ENCODE data around the gene RGS1. TPM values are rescaled to one million over a fixed set of nuclear protein-coding genes. Genes with fewer than 3 reads are reported as not detected.

Gene RGS1
- total and polyA plus RNA-seq, 2 of the 4 experiments (the other 2 are of a cell fraction), result not detected

DNA sequence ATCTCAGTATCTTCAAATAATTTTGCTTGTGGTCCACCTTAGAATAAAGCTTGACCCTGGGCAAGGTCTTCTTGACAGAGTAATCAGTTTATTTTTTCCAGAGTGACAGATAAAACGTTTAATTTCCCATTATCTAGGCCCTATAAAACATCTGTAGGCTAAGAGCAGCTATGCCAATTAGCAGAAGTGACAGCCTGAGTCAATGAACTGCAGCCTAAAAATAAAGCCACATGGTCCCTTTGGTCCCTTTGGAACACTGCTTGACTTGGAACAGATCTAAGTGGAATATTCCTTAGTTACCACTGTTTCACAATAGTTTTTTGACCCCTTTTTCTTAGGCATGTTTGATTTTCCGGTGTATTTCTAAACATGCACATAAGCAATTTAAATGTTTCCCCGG, 54.0 kb downstream of the RGS1 start:
- no peak overlapping the region for H4K5ac ChIP-seq (ENCODE audit: low read depth, low read length)
- no TSS peak for BruUV-seq (replicated peaks)
- no peak overlapping the region for H4K8ac ChIP-seq (ENCODE audit: low read depth in 2 of 2, low read length in 2 of 2)
- H2BK15ac ChIP-seq (ENCODE audit: low read depth, low read length), result no peak overlapping the region
- POLR2A ChIA-PET (ENCODE audit: unreplicated experiment), result no interaction called here
- TF ChIP-seq CHD1 (IDR thresholded peaks at IDR 0.05; ENCODE audit: low read depth, low read length) (no peak), RFX5 (IDR thresholded peaks at IDR 0.05; ENCODE audit: low read depth, low read length) (no peak), MAFK (IDR thresholded peaks at IDR 0.05; ENCODE audit: low read depth, low read length) (no peak), RCOR1 (IDR thresholded peaks at IDR 0.05; ENCODE audit: insufficient replicate concordance, low read length) (no peak), SMC3 (IDR thresholded peaks at IDR 0.05; ENCODE audit: low read depth, low read length) (no peak), POLR2A (IDR thresholded peaks at IDR 0.05; ENCODE audit: low read depth, low read length) (no peak), CEBPB (IDR thresholded peaks at IDR 0.05; ENCODE audit: low read depth, low read length) (no peak), CTCF (conservative IDR thresholded peaks at IDR 0.05; ENCODE audit: low read depth, low read length) (no peak), MXI1 (IDR thresholded peaks at IDR 0.05; ENCODE audit: borderline replicate concordance, low read depth, low read length) (no peak), FOS (IDR thresholded peaks at IDR 0.05; ENCODE audit: low read depth, low read length) (no peak), MAZ (IDR thresholded peaks at IDR 0.05; ENCODE audit: borderline replicate concordance, low read depth, low read length) (no peak), RAD21 (IDR thresholded peaks at IDR 0.05; ENCODE audit: low read length) (no peak), BHLHE40 (IDR thresholded peaks at IDR 0.05; ENCODE audit: low read depth, low read length) (no peak), NFE2L2 (IDR thresholded peaks at IDR 0.05; ENCODE audit: low read depth, low read length) (no peak)
- TF ChIP-seq, protein P1, sequence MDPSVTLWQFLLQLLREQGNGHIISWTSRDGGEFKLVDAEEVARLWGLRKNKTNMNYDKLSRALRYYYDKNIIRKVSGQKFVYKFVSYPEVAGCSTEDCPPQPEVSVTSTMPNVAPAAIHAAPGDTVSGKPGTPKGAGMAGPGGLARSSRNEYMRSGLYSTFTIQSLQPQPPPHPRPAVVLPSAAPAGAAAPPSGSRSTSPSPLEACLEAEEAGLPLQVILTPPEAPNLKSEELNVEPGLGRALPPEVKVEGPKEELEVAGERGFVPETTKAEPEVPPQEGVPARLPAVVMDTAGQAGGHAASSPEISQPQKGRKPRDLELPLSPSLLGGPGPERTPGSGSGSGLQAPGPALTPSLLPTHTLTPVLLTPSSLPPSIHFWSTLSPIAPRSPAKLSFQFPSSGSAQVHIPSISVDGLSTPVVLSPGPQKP (IDR thresholded peaks at IDR 0.05; ENCODE audit: borderline replicate concordance, low read depth, low read length), result no peak
- TF ChIP-seq, protein P2, sequence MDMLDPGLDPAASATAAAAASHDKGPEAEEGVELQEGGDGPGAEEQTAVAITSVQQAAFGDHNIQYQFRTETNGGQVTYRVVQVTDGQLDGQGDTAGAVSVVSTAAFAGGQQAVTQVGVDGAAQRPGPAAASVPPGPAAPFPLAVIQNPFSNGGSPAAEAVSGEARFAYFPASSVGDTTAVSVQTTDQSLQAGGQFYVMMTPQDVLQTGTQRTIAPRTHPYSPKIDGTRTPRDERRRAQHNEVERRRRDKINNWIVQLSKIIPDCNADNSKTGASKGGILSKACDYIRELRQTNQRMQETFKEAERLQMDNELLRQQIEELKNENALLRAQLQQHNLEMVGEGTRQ (IDR thresholded peaks at IDR 0.05; ENCODE audit: low read depth, low read length), result no peak
- no peak overlapping the region for H3K4ac ChIP-seq (ENCODE audit: low read depth, low read length)
- H2AFZ ChIP-seq (replicated peaks; ENCODE audit: low read length, poor library complexity), result no peak overlapping the region
- H3K4me2 ChIP-seq (ENCODE audit: low read depth, low read length), result no peak overlapping the region
- H2BK5ac ChIP-seq (ENCODE audit: low read depth, low read length, poor library complexity, severe bottlenecking), result no peak overlapping the region
- no peak overlapping the region for H3K27ac ChIP-seq (ENCODE audit: insufficient read depth, low read length)
- CTCF ChIA-PET, result no interaction called here
- H4K20me1 ChIP-seq (ENCODE audit: insufficient read depth, low read length), result no peaks in the 10 kb centered on the region
- H3K18ac ChIP-seq (ENCODE audit: low read depth, low read length), result no peak overlapping the region
- no peak overlapping the region for H3K56ac ChIP-seq (ENCODE audit: extremely low read depth, insufficient read depth, low read length)
- no CpG with 5 or more reads among the region's 3 CpGs for WGBS, 2 experiments (ENCODE audit: extremely low coverage in 2 of 2, insufficient read length in 1 of 2)
- no peak for DNase-seq
- H2AK9ac ChIP-seq (replicated peaks; ENCODE audit: low read depth, low read length, poor library complexity), result no peak overlapping the region
- dilution Hi-C loops (cut with HindIII; ENCODE audit: low sequenced_read_pairs, unreplicated experiment), result no loop called here
- no peak overlapping the region for H3K4me3 ChIP-seq (ENCODE audit: insufficient read depth, low read depth, low read length)
- no peak overlapping the region for H3K14ac ChIP-seq (replicated peaks; ENCODE audit: low read depth, low read length)
- H2BK120ac ChIP-seq (ENCODE audit: low read depth, low read length), result no peak overlapping the region
- no peaks in the 10 kb centered on the region for H3K27me3 ChIP-seq (ENCODE audit: control insufficient read depth, insufficient read depth, low read length)
- no peak overlapping the region for H4K91ac ChIP-seq (ENCODE audit: insufficient read depth, low read depth, low read length)
- H2AK5ac ChIP-seq (ENCODE audit: low read depth, low read length), result no peak overlapping the region
- no peak overlapping the region for H2BK20ac ChIP-seq (ENCODE audit: low read depth, low read length)
- H3K36me3 ChIP-seq (ENCODE audit: control insufficient read depth, insufficient read depth, low read length), result no peaks in the 10 kb centered on the region
- intact Hi-C loops (cut with micrococcal nuclease), result no loop called here
- H3K9me1 ChIP-seq (ENCODE audit: insufficient read depth, low read length), result peaks cover 3% of the 10 kb centered on the region; the same call in 1 of the 2 replicates
- peaks cover 4% of the 10 kb centered on the region for H3K4me1 ChIP-seq (ENCODE audit: control insufficient read depth, insufficient read depth, low read length)
- in situ Hi-C loops (cut with MboI; ENCODE audit: low sequenced_read_pairs), result no loop called here
- no peaks in the 10 kb centered on the region for H3K9me3 ChIP-seq (ENCODE audit: control insufficient read depth, insufficient read depth, low read length)
- no peak overlapping the region for H3K23ac ChIP-seq (ENCODE audit: low read depth, low read length)
- no peak for ATAC-seq (ENCODE audit: low read depth)
- H3K9ac ChIP-seq (ENCODE audit: low read depth, low read length), result no peak overlapping the region
- no peaks in the 10 kb centered on the region for H3K79me1 ChIP-seq (ENCODE audit: low read depth in 1 of 2, low read length in 2 of 2)
